ENCODE measurements around the gene LARGE1.

- no peak for TF ChIP-seq CTCF (IDR thresholded peaks at IDR 0.05 in 8 of 11, conservative IDR thresholded peaks at IDR 0.05 in 3 of 11)
- no peak for TF ChIP-seq POLR2A (IDR thresholded peaks at IDR 0.05)
- TF ChIP-seq POLR2AphosphoS5 (IDR thresholded peaks at IDR 0.05) = no peak
Measured at GRCh38 chr22:33260498-33260897, 659.8 kb downstream of the LARGE1 start.
